Naive thymus-derived CD4-positive, alpha-beta T cell (primary cell): Measurements from ENCODE around the gene SLC39A5. TPM values are rescaled to one million over a fixed set of nuclear protein-coding genes. Genes with fewer than 3 reads are reported as not detected.

Experiments used
- ATAC-seq: fragments of 150-1000 bp; cut with Tn5 transposase; 2 replicates; pipeline ENCODE4 v1.10.0; 2021; ENCODE audit warnings: mild to moderate bottlenecking, moderate library complexity
- CTCF ChIA-PET: fragments of 350-600 bp; sonication (Branson Sonifier 250); formaldehyde crosslinking; loops from one replicate; lab custom pipeline; 2021; ENCODE audit warnings: antibody characterized with exemption; lab: Charles Lee
- POLR2A ChIA-PET: fragments of 350-600 bp; sonication (Branson Sonifier 250); formaldehyde crosslinking; loops from one replicate; lab custom pipeline; 2021; ENCODE audit warnings: antibody characterized with exemption, inconsistent platforms; lab: Charles Lee
- DNase-seq, 9 donors: peaks; one replicate each; pipeline versions ENCODE4 v3.0.0 to v3.0.0-alpha.2; 2020 to 2022; ENCODE audit warnings: mixed read lengths in 1 of 9
- H3K27ac ChIP-seq: one replicate; pipeline ENCODE4 v1.7.0; 2013; ENCODE audit warnings: mild to moderate bottlenecking, low read depth, low read length, moderate library complexity
- H3K27me3 ChIP-seq, 2 donors: one replicate each; pipeline ENCODE4 v1.7.0; 2013; ENCODE audit warnings: low read length in 2 of 2, mild to moderate bottlenecking in 2 of 2, moderate library complexity in 2 of 2; ENCODE audit not compliant: control insufficient read depth in 2 of 2, insufficient read depth in 2 of 2
- H3K36me3 ChIP-seq, 3 experiments: 1 replicate in 2 of 3; 2 replicates in 1 of 3; pipeline ENCODE4 v1.7.0; 2013; ENCODE audit warnings: low read length in 3 of 3, mild to moderate bottlenecking in 3 of 3, moderate library complexity in 1 of 3; ENCODE audit not compliant: insufficient read depth in 3 of 3, control insufficient read depth in 2 of 3
- H3K4me1 ChIP-seq, 2 donors: one replicate each; pipeline ENCODE4 v1.7.0; 2013; ENCODE audit warnings: low read length in 2 of 2, mild to moderate bottlenecking in 2 of 2, moderate library complexity in 1 of 2; ENCODE audit not compliant: control insufficient read depth in 2 of 2, insufficient read depth in 2 of 2
- H3K4me3 ChIP-seq: 2 replicates; pipeline ENCODE4 v1.7.0; 2013; ENCODE audit warnings: mild to moderate bottlenecking, low read length
- H3K9me3 ChIP-seq, 3 experiments: 1 replicate in 2 of 3; 2 replicates in 1 of 3; pipeline ENCODE4 v1.7.0; 2013; ENCODE audit warnings: low read length in 3 of 3; ENCODE audit not compliant: control insufficient read depth in 2 of 3
- H3K27ac Mint-ChIP-seq, 9 donors: one replicate each; pipeline ENCODE4 v1.8.0; 2020 to 2022; ENCODE audit warnings: mixed read lengths in 9 of 9, mild to moderate bottlenecking in 8 of 9, moderate library complexity in 5 of 9, inconsistent platforms in 2 of 9
- H3K27me3 Mint-ChIP-seq, 5 donors: one replicate each; pipeline ENCODE4 v1.8.0; 2021 to 2022; ENCODE audit warnings: mixed read lengths in 5 of 5, mild to moderate bottlenecking in 1 of 5
- H3K36me3 Mint-ChIP-seq, 5 donors: one replicate each; pipeline ENCODE4 v1.8.0; 2020 to 2022; ENCODE audit warnings: mixed read lengths in 5 of 5, mild to moderate bottlenecking in 3 of 5, inconsistent platforms in 1 of 5
- H3K4me1 Mint-ChIP-seq, 7 donors: one replicate each; pipeline ENCODE4 v1.8.0; 2020 to 2022; ENCODE audit warnings: mixed read lengths in 7 of 7, mild to moderate bottlenecking in 3 of 7, inconsistent platforms in 1 of 7
- H3K4me3 Mint-ChIP-seq, 10 donors: one replicate each; pipeline ENCODE4 v1.8.0; 2020 to 2022; ENCODE audit warnings: mild to moderate bottlenecking in 10 of 10, mixed read lengths in 10 of 10, moderate library complexity in 6 of 10, inconsistent platforms in 2 of 10
- H3K9me3 Mint-ChIP-seq, 11 donors: one replicate each; pipeline ENCODE4 v1.8.0; 2020 to 2022; ENCODE audit warnings: mixed read lengths in 11 of 11, mild to moderate bottlenecking in 4 of 11, inconsistent platforms in 1 of 11, moderate library complexity in 1 of 11
- intact Hi-C, 2 donors: fragments of 100-400 bp; cut with micrococcal nuclease; formaldehyde crosslinking; loops; one replicate each; pipeline ENCODE4 v1.15.1; 2023
- polyA plus RNA-seq, 2 donors: library from polyadenylated mRNA; unstranded; fragments of 300-500 nt; fragmentation: Illumina TruSeq; gene quantifications; one replicate each; pipeline ENCODE4 v1.2.3, GENCODE V29; 2021
- total RNA-seq, 6 experiments: library from RNA in 5 of 6; stranded (reverse) in 5 of 6; gene quantifications; 1 replicate in 5 of 6; 2 replicates in 1 of 6; pipeline ENCODE4 v1.2.3 and lab custom pipeline; 2021 to 2026

SLC39A5 gene
- total and polyA plus RNA-seq, 7 experiments from 2014 or later = 0.43 to 1.2 (median 0.77) TPM; not detected in 4

DNA sequence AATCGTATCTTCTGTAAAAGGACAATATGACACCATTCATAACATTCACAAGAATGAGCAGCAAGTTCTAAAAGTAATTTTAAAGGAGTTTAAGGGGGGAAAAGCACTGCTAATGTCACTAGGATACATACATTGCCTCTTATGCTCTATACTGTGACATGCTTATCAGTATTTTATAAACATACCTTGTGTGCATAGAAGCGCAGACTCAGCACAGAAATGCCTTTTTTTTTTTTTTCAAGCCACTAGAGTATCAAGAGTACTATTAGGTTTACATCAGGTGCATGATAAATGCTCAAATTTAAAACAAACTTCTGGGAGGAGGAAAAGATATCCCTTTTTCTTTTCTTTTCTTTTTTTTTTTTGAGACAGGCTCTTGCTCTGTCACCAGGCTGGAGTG, 27.0 kb upstream of the SLC39A5 start:
- Mint-ChIP-seq H3K27ac (peak overlapping the region in 6 of 9 donors; percentile 35 to 79 (median 53)), H3K9me3 (no peaks in the 10 kb centered on the region), H3K36me3 (peaks cover 0 to 14% (median 11%) of the 10 kb centered on the region in 5 donors), H3K4me1 (peaks cover 0 to 9% (median 6%) of the 10 kb centered on the region in 7 donors), H3K4me3 (no peak overlapping the region), H3K27me3 (no peaks in the 10 kb centered on the region)
- Histone ChIP-seq H3K4me3 (no peak overlapping the region), H3K27me3 (no peaks in the 10 kb centered on the region), H3K36me3 (peaks cover 4 to 37% (median 6%) of the 10 kb centered on the region in 3 experiments), H3K9me3 (no peaks in the 10 kb centered on the region), H3K4me1 (no peaks in the 10 kb centered on the region), H3K27ac (peak overlapping the region; percentile 20)
- ATAC-seq (no peak), DNase-seq (no peak)
- intact Hi-C loops = no loop called here
- POLR2A ChIA-PET = interaction anchor here (0.7 to 6.0 kb wide), 2 partner anchors 19 to 42 kb away, joined by 3 to 40 read pairs; partner anchors contain the start of gene RNF41
- CTCF ChIA-PET = interaction anchor here (0.5 to 1.9 kb wide), 4 partner anchors 13 to 261 kb away, joined by 3 to 4 read pairs (median 4); partner anchors contain the start of gene SMARCC2

DNA sequence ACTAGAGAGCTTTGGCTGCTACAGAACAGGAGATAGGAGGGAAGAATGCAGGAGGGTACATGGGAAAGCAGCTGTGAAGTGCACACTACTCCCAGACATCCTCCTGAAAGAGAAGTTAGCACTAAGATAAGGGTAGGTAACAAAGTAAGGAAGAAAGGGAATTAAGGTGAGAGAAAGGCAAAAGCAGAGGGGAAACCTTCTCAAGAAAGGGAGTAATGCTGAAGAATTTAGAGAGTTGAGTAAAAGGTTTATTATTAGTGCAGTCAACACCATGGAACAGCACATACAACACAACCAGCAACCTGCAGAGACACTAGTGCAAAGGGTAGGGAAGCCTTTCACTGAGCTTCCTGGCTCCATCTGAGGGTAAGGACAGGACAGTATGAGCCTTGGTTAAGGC, 25.6 kb upstream of the SLC39A5 start:
- Histone ChIP-seq H3K27me3 (no peaks in the 10 kb centered on the region), H3K4me1 (no peaks in the 10 kb centered on the region), H3K36me3 (peaks cover 4 to 46% (median 6%) of the 10 kb centered on the region in 3 experiments), H3K27ac (no peak overlapping the region), H3K9me3 (no peaks in the 10 kb centered on the region), H3K4me3 (no peak overlapping the region)
- no peak for ATAC-seq
- peak overlapping the region in 7 of 9 donors; percentile 5 to 81 (median 37) for H3K27ac Mint-ChIP-seq
- DNase-seq = no peak
- no peaks in the 10 kb centered on the region for H3K27me3 Mint-ChIP-seq
- intact Hi-C loops = no loop called here
- no peak overlapping the region for H3K4me3 Mint-ChIP-seq
- ChIA-PET POLR2A (interaction anchor here (0.6 to 6.0 kb wide), 3 partner anchors 18 to 110 kb away, joined by 3 to 40 read pairs (median 3); partner anchors contain the start of gene RNF41), CTCF (interaction anchor here (5.1 kb wide), 1 partner anchor 18 kb away, joined by 18 read pairs; the partner anchor contains the start of gene RNF41)
- peaks cover 0 to 9% (median 6%) of the 10 kb centered on the region in 7 donors for H3K4me1 Mint-ChIP-seq
- no peaks in the 10 kb centered on the region for H3K9me3 Mint-ChIP-seq
- peaks cover 0 to 22% (median 11%) of the 10 kb centered on the region in 5 donors for H3K36me3 Mint-ChIP-seq

DNA sequence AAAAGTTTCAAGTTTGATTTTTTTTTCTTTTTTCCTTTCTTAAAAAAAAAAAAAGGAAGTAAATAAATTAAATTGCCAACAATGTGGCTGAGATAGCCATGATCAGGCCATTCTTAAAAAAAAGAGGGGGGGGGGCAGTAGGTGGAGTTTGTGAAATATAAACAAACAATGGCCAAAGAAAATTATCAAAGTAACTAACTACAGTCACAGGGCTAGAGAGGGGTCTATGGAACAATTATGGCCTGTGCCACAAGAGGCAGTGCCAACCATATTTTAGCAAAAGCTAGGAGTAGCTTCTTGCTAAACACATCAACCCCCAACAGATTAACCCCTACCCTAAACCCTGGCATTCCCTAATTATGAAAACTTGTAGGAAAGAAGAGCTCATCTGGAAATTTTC, 24.4 kb upstream of the SLC39A5 start:
- Mint-ChIP-seq H3K27me3 (no peaks in the 10 kb centered on the region), H3K27ac (peak overlapping the region in 2 of 9 donors; percentile 63 to 84), H3K9me3 (no peaks in the 10 kb centered on the region), H3K4me3 (no peak overlapping the region), H3K36me3 (peaks cover 6 to 29% (median 14%) of the 10 kb centered on the region in 5 donors), H3K4me1 (peaks cover 0 to 9% (median 6%) of the 10 kb centered on the region in 7 donors)
- Histone ChIP-seq H3K36me3 (peaks cover 11 to 55% (median 13%) of the 10 kb centered on the region in 3 experiments), H3K4me3 (no peak overlapping the region), H3K9me3 (no peaks in the 10 kb centered on the region), H3K27ac (no peak overlapping the region), H3K27me3 (no peaks in the 10 kb centered on the region), H3K4me1 (no peaks in the 10 kb centered on the region)
- CTCF ChIA-PET = interaction anchor here (1.0 to 5.1 kb wide), 3 partner anchors 16 to 82 kb away, joined by 3 to 18 read pairs (median 3); partner anchors contain the start of gene RNF41
- intact Hi-C loops = loop anchor here (5.0 kb wide), 2 partner anchors 52 to 257 kb away; partner anchors contain the start of gene ANKRD52 (in 1 of the 2)
- POLR2A ChIA-PET = interaction anchor here (0.7 to 6.0 kb wide), 4 partner anchors 13 to 72 kb away, joined by 3 to 40 read pairs (median 3); partner anchors contain the start of genes RNF41 and SMARCC2
- ATAC-seq (peak; percentile 50), DNase-seq (no peak)

DNA sequence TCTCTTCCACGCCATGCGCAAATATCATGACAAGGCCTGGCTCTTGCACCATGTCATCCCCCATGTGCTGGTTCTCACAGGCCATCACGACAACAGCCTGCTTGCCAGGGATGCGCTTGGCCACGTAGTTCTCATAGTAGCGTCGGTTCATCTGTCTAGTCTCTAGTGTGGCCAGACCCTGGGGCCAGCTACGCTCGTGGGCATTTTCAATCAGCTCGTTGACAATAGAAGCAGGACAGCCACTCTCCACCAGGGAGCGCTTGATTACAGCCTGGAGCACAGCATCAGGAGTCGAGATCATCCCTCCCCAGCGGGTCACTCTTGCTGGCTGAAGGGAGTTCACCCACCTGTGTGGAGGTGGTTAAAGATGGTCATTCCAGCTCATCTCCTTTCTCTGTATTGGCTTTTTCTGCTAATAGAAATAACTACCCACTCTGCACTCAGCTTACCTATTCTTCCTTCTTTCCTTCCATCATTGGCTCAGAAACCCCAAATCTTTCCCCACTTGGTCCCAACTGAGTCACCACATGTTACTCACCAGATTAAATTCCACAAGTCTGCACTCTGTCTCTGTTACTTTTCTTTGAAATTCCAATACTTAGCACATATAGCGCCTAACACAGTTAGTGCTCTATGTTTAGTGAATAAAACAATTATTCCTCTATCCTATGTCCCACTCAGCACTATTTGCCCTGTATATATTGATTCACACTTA, 23.2 kb upstream of the SLC39A5 start:
- Mint-ChIP-seq H3K27me3 (no peaks in the 10 kb centered on the region), H3K36me3 (peaks cover 6 to 34% (median 18%) of the 10 kb centered on the region in 5 donors), H3K4me3 (no peak overlapping the region), H3K9me3 (no peaks in the 10 kb centered on the region), H3K27ac (peak overlapping the region in 6 of 9 donors; percentile 6 to 74 (median 33)), H3K4me1 (peaks cover 0 to 9% (median 6%) of the 10 kb centered on the region in 7 donors)
- intact Hi-C loops = loop anchor here (1.0 to 5.0 kb wide), 4 partner anchors 18 to 258 kb away; partner anchors contain the start of genes ANKRD52 (in 1 of the 2) and NABP2 (in 1 of the 2)
- Histone ChIP-seq H3K4me1 (no peaks in the 10 kb centered on the region), H3K9me3 (no peaks in the 10 kb centered on the region), H3K27ac (no peak overlapping the region), H3K36me3 (peaks cover 12 to 61% (median 13%) of the 10 kb centered on the region in 3 experiments), H3K27me3 (no peaks in the 10 kb centered on the region), H3K4me3 (no peak overlapping the region)
- peak in 5 of 9 donors; percentile 13 to 37 (median 29) for DNase-seq
- CTCF ChIA-PET = interaction anchor here (0.6 to 5.1 kb wide), 6 partner anchors 15 to 258 kb away, joined by 3 to 18 read pairs (median 3); partner anchors contain the start of gene RNF41
- POLR2A ChIA-PET = interaction anchor here (1.0 to 6.0 kb wide), 2 partner anchors 12 to 15 kb away, joined by 3 to 40 read pairs; partner anchors contain the start of gene RNF41
- ATAC-seq = peak; percentile 70

DNA sequence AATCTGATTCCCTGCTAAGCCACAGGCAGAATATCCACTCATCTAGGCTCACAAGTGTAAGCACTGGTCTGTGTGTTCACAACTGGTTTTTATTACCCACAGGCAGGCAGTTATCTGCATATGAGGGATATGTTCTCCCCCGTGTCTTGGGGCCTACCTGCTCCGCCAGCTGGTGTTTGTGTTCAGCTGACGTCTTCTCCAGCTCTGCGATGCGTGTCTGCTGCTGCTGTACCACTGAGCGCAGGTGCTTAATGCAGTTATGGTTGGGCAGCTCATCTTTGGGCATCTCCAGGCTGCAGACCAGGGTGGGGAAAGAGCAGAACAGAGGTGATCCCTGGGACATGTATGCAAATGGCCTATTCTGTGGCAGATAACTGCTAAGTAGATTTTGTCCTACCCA, 21.8 kb upstream of the SLC39A5 start:
- Histone ChIP-seq H3K9me3 (no peaks in the 10 kb centered on the region), H3K36me3 (peaks cover 12 to 75% (median 21%) of the 10 kb centered on the region in 3 experiments), H3K4me3 (no peak overlapping the region), H3K27ac (no peak overlapping the region), H3K4me1 (no peaks in the 10 kb centered on the region), H3K27me3 (no peaks in the 10 kb centered on the region)
- intact Hi-C loops = loop anchor here (5.0 kb wide), 2 partner anchors 49 to 254 kb away; partner anchors contain the start of gene ANKRD52 (in 1 of the 2)
- ChIA-PET CTCF (interaction anchor here (0.6 to 5.1 kb wide), 7 partner anchors 9 to 460 kb away, joined by 3 to 18 read pairs (median 3); partner anchors contain the start of gene RNF41), POLR2A (interaction anchor here (1.1 to 1.3 kb wide), 2 partner anchors 14 to 18 kb away, joined by 4 to 5 read pairs; partner anchors contain the start of genes RNF41 and SMARCC2)
- Mint-ChIP-seq H3K27me3 (no peaks in the 10 kb centered on the region), H3K4me1 (peaks cover 0 to 6% (median 0%) of the 10 kb centered on the region in 7 donors), H3K36me3 (peaks cover 6 to 38% (median 18%) of the 10 kb centered on the region in 5 donors), H3K9me3 (no peaks in the 10 kb centered on the region), H3K4me3 (no peak overlapping the region), H3K27ac (peak overlapping the region in 1 of 9 donors; percentile 44)
- DNase-seq (no peak), ATAC-seq (peak; percentile 27)

DNA sequence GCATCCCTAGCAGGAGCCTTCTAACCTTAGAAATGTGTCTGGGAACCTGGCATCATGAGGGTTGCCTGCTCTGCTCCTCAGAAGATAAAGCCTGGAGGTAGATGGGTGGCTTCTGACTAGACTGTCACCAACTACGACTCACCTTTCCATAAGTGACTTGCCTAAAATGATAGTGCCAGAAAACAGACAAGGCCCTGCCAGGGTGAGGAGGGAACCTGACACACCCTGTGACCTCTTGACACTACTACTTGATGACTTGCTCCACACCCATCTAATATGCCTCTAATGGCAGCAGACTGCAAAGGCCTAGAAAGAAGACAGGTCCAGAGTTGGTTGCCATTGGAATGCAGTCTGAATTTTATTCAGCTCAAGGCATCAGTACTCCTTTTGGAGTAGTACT, 17.5 kb upstream of the SLC39A5 start:
- Histone ChIP-seq H3K27me3 (no peaks in the 10 kb centered on the region), H3K4me1 (no peaks in the 10 kb centered on the region), H3K36me3 (peaks cover 8 to 72% (median 35%) of the 10 kb centered on the region in 3 experiments), H3K27ac (no peak overlapping the region), H3K9me3 (no peaks in the 10 kb centered on the region), H3K4me3 (no peak overlapping the region)
- DNase-seq (no peak), ATAC-seq (no peak)
- no peaks in the 10 kb centered on the region for H3K9me3 Mint-ChIP-seq
- intact Hi-C loops = no loop called here
- H3K27me3 Mint-ChIP-seq = no peaks in the 10 kb centered on the region
- peak overlapping the region in 2 of 9 donors; percentile 14 to 62 for H3K27ac Mint-ChIP-seq
- ChIA-PET POLR2A (no interaction called here), CTCF (interaction anchor here (0.6 kb wide), 1 partner anchor 283 kb away, joined by 4 read pairs; no protein-coding TSS in a partner anchor)
- H3K4me1 Mint-ChIP-seq = peaks cover 6 to 18% (median 15%) of the 10 kb centered on the region in 7 donors
- peaks cover 11 to 46% (median 20%) of the 10 kb centered on the region in 5 donors for H3K36me3 Mint-ChIP-seq
- no peak overlapping the region for H3K4me3 Mint-ChIP-seq
